Measurements from ENCODE around the gene TTC12. TPM values are rescaled to one million over a fixed set of nuclear protein-coding genes. Genes with fewer than 3 reads are reported as not detected.

Gene TTC12
- total and polyA plus RNA-seq, 2 of the 13 experiments (the other 11 are each of a cell fraction or from before 2014, with no cell fraction given), result 5.4 to 11.6 TPM

DNA sequence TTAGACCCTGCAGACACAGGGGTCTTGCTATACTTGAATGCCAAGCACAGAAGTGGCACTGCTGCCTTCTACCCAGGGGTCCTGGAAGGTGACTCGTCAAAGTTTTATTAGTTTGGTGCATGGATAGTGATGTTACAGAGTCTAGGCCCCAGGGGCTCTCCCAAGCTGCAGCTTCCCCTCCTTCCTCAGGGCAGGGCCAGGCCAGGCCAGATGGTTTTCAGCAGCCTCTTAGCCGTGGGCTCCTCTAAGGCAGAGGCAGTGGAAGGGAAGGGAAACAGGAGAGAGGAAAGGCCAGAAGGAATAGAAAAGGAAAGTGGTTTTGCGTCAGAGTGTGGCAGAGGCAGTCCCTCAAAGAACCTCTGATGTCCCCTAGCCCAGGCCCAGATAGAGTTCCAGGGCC is 95.1 kb downstream of the TTC12 start (continued):
- TF ChIP-seq, protein P1, sequence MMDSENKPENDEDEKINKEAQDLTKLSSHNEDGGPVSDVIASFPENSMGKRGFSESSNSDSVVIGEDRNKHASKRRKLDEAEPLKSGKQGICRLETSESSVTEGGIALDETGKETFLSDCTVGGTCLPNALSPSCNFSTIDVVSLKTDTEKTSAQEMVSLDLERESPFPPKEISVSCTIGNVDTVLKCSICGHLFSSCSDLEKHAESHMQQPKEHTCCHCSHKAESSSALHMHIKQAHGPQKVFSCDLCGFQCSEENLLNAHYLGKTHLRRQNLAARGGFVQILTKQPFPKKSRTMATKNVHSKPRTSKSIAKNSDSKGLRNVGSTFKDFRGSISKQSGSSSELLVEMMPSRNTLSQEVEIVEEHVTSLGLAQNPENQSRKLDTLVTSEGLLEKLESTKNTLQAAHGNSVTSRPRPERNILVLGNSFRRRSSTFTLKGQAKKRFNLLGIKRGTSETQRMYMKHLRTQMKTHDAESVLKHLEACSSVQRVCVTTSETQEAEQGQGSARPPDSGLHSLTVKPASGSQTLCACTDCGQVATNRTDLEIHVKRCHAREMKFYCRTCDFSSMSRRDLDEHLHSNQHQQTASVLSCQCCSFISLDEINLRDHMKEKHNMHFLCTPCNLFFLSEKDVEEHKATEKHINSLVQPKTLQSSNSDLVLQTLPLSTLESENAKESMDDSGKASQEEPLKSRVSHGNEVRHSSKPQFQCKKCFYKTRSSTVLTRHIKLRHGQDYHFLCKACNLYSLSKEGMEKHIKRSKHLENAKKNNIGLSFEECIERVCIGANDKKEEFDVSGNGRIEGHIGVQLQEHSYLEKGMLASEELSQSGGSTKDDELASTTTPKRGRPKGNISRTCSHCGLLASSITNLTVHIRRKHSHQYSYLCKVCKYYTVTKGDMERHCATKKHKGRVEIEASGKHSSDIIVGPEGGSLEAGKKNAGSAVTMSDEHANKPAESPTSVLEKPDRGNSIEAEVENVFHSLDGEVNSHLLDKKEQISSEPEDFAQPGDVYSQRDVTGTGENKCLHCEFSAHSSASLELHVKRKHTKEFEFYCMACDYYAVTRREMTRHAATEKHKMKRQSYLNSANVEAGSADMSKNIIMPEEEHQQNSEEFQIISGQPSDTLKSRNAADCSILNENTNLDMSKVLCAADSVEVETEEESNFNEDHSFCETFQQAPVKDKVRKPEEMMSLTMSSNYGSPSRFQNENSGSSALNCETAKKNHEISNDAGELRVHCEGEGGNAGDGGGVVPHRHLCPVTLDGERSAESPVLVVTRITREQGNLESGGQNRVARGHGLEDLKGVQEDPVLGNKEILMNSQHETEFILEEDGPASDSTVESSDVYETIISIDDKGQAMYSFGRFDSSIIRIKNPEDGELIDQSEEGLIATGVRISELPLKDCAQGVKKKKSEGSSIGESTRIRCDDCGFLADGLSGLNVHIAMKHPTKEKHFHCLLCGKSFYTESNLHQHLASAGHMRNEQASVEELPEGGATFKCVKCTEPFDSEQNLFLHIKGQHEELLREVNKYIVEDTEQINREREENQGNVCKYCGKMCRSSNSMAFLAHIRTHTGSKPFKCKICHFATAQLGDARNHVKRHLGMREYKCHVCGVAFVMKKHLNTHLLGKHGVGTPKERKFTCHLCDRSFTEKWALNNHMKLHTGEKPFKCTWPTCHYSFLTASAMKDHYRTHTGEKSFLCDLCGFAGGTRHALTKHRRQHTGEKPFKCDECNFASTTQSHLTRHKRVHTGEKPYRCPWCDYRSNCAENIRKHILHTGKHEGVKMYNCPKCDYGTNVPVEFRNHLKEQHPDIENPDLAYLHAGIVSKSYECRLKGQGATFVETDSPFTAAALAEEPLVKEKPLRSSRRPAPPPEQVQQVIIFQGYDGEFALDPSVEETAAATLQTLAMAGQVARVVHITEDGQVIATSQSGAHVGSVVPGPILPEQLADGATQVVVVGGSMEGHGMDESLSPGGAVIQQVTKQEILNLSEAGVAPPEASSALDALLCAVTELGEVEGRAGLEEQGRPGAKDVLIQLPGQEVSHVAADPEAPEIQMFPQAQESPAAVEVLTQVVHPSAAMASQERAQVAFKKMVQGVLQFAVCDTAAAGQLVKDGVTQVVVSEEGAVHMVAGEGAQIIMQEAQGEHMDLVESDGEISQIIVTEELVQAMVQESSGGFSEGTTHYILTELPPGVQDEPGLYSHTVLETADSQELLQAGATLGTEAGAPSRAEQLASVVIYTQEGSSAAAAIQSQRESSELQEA (CRISPR knock-in tag; IDR thresholded peaks at IDR 0.05; ENCODE audit: not compliant biosample characterization), result no peak
- TF ChIP-seq SALL2 (CRISPR knock-in tag; IDR thresholded peaks at IDR 0.05) (no peak), MED1 (CRISPR knock-in tag; IDR thresholded peaks at IDR 0.05) (no peak), FOXO1 (CRISPR knock-in tag; IDR thresholded peaks at IDR 0.05) (no peak), ZNF510 (CRISPR knock-in tag; IDR thresholded peaks at IDR 0.05; ENCODE audit: low read depth) (no peak), RFX3 (CRISPR knock-in tag; IDR thresholded peaks at IDR 0.05) (no peak), MYNN (CRISPR knock-in tag; IDR thresholded peaks at IDR 0.05; ENCODE audit: low read depth) (no peak), HMGXB3 (CRISPR knock-in tag; IDR thresholded peaks at IDR 0.05; ENCODE audit: borderline replicate concordance) (no peak), ZNF225 (CRISPR knock-in tag; IDR thresholded peaks at IDR 0.05) (no peak)

Measured in HepG2 (cell line).